ENCODE results near the gene TFB1M. TPM values are rescaled to one million over a fixed set of nuclear protein-coding genes. Genes with fewer than 3 reads are reported as not detected.

TFB1M gene
- total RNA-seq, 2 donors from 2014 or later: 6.6 to 11.0 TPM

DNA sequence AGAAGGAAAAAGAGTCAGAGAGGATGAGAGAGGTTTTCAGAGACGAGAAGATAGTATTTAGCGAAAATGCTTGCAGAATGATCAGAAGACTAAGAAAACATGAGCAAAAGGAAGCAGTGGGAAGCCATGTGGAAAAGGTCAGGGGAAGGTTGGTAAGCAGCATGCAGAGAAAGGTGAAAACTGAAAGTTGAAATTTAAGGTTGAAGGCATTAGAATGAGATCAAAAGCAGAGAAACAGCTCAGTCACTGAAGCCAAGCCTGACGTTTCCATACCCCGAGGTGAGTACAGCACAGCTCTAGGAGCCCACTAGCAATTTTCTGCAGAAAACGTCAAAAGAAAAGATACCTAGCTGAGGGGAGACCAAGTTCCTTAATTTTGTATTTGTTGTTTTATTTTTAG lies 19.1 kb upstream of the TFB1M start:
- Histone ChIP-seq H3K4me3 (no peak overlapping the region), H3K27me3 (replicated peaks; ENCODE audit: insufficient read depth) (no peaks in the 10 kb centered on the region), H3K27ac (no peak overlapping the region), H3K9me3 (no peaks in the 10 kb centered on the region), H3K4me1 (ENCODE audit: control insufficient read depth in 1 of 2, low read depth in 2 of 2) (no peaks in the 10 kb centered on the region), H3K36me3 (no peaks in the 10 kb centered on the region)
- DNase-seq (ENCODE audit: low spot score) (no peak), ATAC-seq (ENCODE audit: insufficient number of reproducible peaks, low FRiP score, low read depth) (no peak)
- TF ChIP-seq, protein P1, sequence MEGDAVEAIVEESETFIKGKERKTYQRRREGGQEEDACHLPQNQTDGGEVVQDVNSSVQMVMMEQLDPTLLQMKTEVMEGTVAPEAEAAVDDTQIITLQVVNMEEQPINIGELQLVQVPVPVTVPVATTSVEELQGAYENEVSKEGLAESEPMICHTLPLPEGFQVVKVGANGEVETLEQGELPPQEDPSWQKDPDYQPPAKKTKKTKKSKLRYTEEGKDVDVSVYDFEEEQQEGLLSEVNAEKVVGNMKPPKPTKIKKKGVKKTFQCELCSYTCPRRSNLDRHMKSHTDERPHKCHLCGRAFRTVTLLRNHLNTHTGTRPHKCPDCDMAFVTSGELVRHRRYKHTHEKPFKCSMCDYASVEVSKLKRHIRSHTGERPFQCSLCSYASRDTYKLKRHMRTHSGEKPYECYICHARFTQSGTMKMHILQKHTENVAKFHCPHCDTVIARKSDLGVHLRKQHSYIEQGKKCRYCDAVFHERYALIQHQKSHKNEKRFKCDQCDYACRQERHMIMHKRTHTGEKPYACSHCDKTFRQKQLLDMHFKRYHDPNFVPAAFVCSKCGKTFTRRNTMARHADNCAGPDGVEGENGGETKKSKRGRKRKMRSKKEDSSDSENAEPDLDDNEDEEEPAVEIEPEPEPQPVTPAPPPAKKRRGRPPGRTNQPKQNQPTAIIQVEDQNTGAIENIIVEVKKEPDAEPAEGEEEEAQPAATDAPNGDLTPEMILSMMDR (IDR thresholded peaks at IDR 0.05): no peak

GRCh38 chr6:155330922-155331321 lies 16.6 kb upstream of the TFB1M start:
- H3K36me3 ChIP-seq: no peaks in the 10 kb centered on the region
- no peak overlapping the region for H3K4me3 ChIP-seq
- H3K27ac ChIP-seq: no peak overlapping the region
- TF ChIP-seq, protein P1 (IDR thresholded peaks at IDR 0.05): no peak
- H3K9me3 ChIP-seq: no peaks in the 10 kb centered on the region
- no peaks in the 10 kb centered on the region for H3K27me3 ChIP-seq (replicated peaks; ENCODE audit: insufficient read depth)
- ATAC-seq (ENCODE audit: insufficient number of reproducible peaks, low FRiP score, low read depth): no peak
- H3K4me1 ChIP-seq (ENCODE audit: control insufficient read depth in 1 of 2, low read depth in 2 of 2): no peaks in the 10 kb centered on the region
- DNase-seq (ENCODE audit: low spot score): no peak

DNA sequence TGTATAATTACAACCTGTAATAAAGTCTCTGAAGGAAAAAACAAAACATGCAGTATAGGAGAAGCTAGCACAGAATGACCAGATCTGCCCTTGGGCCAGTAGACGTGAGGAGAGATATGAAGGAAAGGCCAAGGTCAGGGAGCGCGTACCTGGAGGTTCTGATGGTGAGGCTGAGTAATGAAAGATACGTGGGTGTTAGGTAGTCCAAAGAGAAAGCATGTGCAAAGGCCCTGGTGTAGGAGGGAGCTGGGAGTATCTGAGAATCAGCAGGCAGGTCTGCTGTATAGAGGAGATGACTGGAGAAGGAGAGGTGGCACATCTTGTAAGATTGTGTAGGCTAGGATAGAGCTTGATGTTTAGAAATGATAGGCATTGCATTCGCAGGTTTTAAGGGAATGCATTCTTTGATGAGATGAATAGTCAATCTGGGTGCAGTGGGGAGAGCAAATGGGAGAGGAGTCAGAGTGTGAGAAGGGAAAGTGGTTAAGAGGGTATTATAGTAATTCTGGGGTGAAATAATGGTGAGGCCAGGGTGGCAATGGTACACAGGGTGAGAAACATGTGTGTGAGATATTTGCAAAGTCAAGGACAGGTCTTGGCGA lies 15.9 kb upstream of the TFB1M start:
- Histone ChIP-seq H3K27ac (no peak overlapping the region), H3K9me3 (no peaks in the 10 kb centered on the region), H3K27me3 (replicated peaks; ENCODE audit: insufficient read depth) (no peaks in the 10 kb centered on the region), H3K4me3 (no peak overlapping the region), H3K4me1 (ENCODE audit: control insufficient read depth in 1 of 2, low read depth in 2 of 2) (no peaks in the 10 kb centered on the region), H3K36me3 (no peaks in the 10 kb centered on the region)
- TF ChIP-seq, protein P1 (IDR thresholded peaks at IDR 0.05): no peak
- DNase-seq (ENCODE audit: low spot score): no peak
- ATAC-seq (ENCODE audit: insufficient number of reproducible peaks, low FRiP score, low read depth): no peak

- H3K9me3 ChIP-seq: no peaks in the 10 kb centered on the region
- no peak for DNase-seq (ENCODE audit: low spot score)
- H3K27ac ChIP-seq: no peak overlapping the region
- H3K36me3 ChIP-seq: no peaks in the 10 kb centered on the region
- no peak overlapping the region for H3K4me3 ChIP-seq
- ATAC-seq (ENCODE audit: insufficient number of reproducible peaks, low FRiP score, low read depth): no peak
- H3K4me1 ChIP-seq (ENCODE audit: control insufficient read depth in 1 of 2, low read depth in 2 of 2): no peaks in the 10 kb centered on the region
- no peaks in the 10 kb centered on the region for H3K27me3 ChIP-seq (replicated peaks; ENCODE audit: insufficient read depth)
- TF ChIP-seq, protein P1 (IDR thresholded peaks at IDR 0.05): no peak
Observed at GRCh38 chr6:155329460-155330132, 15.3 kb upstream of the TFB1M start.

- ATAC-seq (ENCODE audit: insufficient number of reproducible peaks, low FRiP score, low read depth) (no peak), DNase-seq (ENCODE audit: low spot score) (no peak)
- no peaks in the 10 kb centered on the region for H3K9me3 ChIP-seq
- no peaks in the 10 kb centered on the region for H3K27me3 ChIP-seq (replicated peaks; ENCODE audit: insufficient read depth)
- no peaks in the 10 kb centered on the region for H3K4me1 ChIP-seq (ENCODE audit: control insufficient read depth in 1 of 2, low read depth in 2 of 2)
- TF ChIP-seq, protein P1 (IDR thresholded peaks at IDR 0.05): no peak
- H3K36me3 ChIP-seq: no peaks in the 10 kb centered on the region
- H3K4me3 ChIP-seq: no peak overlapping the region
- H3K27ac ChIP-seq: no peak overlapping the region
Observed at GRCh38 chr6:155328539-155329459, 14.5 kb upstream of the TFB1M start.
